NB4 (cell line): ENCODE data around the gene DUSP22.

ENCODE experiments used
- DNase-seq: peaks from one replicate; pipeline ENCODE4 v3.0.0; 2010; ENCODE audit warnings: low read depth
- H3K4me3 ChIP-seq: one replicate; pipeline ENCODE4 v1.5.1; 2011; ENCODE audit warnings: mild to moderate bottlenecking, low read depth, low read length, moderate library complexity
- CTCF ChIP-seq: IDR thresholded peaks from one replicate; pipeline ENCODE4 v1.5.1; 2012; ENCODE audit warnings: low read depth, low read length
- MAX ChIP-seq: IDR thresholded peaks from 2 replicates; pipeline ENCODE4 v1.6.1; 2011; ENCODE audit warnings: low read depth, low read length
- MYC ChIP-seq: IDR thresholded peaks from 2 replicates; pipeline ENCODE4 v1.6.1; 2011; ENCODE audit warnings: low read depth, low read length
- POLR2A ChIP-seq: IDR thresholded peaks from 2 replicates; pipeline ENCODE4 v1.6.1; 2011; ENCODE audit warnings: mild to moderate bottlenecking; ENCODE audit not compliant: insufficient read length; ENCODE audit errors: extremely low read depth

DUSP22 gene

GRCh38 chr6:333379-334002 lies 41.2 kb downstream of the DUSP22 start:
- no peak overlapping the region for H3K4me3 ChIP-seq
- TF ChIP-seq MYC = no peak
- no peak for DNase-seq

DNA sequence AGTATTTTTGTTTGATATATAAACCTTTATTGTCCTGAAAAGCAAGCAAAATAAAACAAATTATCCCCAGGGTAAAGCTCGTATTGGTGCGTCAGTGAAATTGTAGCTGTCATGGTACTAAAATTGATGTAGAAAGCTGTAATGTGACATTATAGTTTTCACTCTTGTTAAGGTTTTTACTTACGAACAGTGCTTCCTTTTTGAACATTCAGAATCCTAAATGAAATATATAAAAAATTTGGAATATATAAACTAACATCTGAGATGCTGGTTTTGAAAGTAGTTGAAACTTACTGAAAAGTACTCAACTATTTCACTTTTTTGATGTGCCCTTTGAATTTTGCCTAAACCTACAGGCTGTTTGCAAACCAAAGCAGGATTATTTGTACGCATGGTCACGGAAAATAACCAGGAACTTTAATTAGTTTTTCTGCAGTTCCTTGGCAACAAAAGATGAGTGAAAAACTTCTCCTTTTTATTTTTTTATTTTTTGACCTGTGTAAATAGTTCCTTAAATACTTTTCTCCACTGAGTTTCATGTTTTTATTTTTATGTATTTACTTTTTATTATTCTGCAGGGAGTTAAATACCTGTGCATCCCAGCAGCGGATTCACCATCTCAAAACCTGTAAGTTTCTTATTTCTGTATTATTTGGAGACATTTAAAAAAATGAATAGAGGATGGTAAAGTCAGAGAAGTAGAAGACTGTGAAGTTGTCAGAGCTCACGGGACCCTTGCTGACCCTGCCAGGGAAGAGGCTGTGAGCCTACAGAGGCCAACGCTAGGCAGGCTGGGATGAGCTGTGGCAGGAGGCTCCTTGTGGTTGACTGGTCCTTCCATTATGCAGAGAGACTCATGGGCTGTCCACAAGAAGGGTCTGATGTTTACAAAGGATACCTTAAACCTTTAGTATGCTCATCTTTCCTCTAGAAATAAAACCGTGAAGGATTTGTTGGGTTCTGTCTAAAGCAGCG lies 42.5 kb downstream of the DUSP22 start:
- H3K4me3 ChIP-seq = no peak overlapping the region
- DNase-seq = no peak
- TF ChIP-seq CTCF (no peak), POLR2A (no peak)

DNA sequence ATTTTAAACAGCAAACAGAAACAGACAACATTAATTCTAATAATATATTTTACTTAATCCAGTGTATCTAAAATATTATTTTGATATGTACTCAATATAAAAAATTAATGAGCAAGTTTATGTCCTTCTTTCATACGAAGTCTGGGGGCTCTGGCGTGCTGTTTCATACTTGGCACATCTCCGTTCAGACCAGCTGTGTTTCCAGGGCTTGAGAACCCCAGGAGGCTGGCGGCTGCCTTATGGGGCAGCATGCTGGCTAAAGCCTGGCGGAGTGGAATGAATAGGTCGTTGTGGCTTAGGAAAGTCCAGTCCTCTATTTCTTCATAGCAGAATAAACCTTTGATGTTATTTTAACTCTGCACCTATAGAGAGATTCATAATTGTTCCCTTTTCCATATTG lies 43.3 kb downstream of the DUSP22 start:
- TF ChIP-seq MAX = no peak
- TF ChIP-seq POLR2A = no peak
- no peak for TF ChIP-seq CTCF
- TF ChIP-seq MYC = no peak
- no peak for DNase-seq
- H3K4me3 ChIP-seq = no peak overlapping the region

DNA sequence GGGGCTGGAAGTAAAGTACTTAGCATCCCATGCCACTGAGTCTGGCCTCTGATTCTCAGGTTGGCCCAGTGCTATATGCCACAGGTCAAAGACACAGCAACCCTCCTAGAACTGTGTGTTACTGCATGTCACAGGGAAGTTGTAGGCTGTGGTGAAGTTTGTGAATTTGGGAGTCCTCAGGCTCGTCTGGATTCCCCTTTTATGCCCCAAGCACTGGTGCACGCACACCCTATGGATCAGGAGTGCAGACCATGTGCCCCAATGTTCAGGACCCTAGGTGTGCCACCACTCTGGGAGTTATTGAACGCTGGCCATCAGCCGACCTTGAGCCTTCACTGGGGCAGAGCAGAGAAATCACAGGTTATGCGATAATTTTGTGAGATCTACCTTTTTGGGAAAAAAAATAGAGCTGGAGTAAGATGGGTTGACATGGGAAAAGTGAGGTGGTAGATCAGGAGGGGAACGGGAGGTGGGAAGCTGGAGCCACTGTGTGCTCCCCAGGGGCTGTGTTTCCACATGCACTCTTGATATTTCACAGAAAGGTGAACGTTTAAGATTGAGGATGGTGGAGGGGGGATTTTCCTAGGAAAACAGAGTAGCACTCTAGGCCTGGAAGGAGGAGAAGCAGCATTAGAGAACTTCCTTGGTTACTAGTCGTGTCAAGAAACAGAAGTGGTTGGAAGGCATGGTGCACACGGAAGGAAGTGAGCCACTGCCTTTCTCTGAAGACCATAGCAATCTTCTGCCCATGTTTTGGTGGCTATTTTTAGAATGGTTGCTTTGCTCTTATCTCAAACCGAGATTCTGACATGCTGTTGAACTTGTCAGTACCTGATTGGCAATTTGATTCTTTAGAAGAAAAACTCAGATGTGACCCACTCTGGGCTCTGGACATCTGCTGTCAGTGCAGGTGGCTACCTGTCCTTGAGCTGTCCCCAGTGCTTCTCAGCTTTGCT lies 44.1 kb downstream of the DUSP22 start:
- peak; percentile 83 for DNase-seq
- no peak for TF ChIP-seq CTCF
- peak; percentile 62; the same call in 1 of the 2 replicates for TF ChIP-seq MAX
- TF ChIP-seq MYC = peak; percentile 50; the same call in 1 of the 2 replicates
- no peak for TF ChIP-seq POLR2A
- no peak overlapping the region for H3K4me3 ChIP-seq

- TF ChIP-seq MYC (no peak), POLR2A (no peak), CTCF (no peak), MAX (no peak)
- peak; percentile 53 for DNase-seq
- H3K4me3 ChIP-seq = no peak overlapping the region
Measured at GRCh38 chr6:337805-338368, 45.6 kb downstream of the DUSP22 start.
